Placental epithelial cell (primary cell): Measurements from ENCODE around the gene ANKRD1. TPM values are rescaled to one million over a fixed set of nuclear protein-coding genes. Genes with fewer than 3 reads are reported as not detected.

Experiments
- small RNA-seq: library from RNA; depleted of rRNA; stranded (forward); fragments of <200 nt; gene quantifications from one replicate; pipeline ENCODE3, GENCODE V24; 2012
- total RNA-seq: library from RNA; depleted of rRNA; stranded (reverse); fragments of >200 nt; gene quantifications from 2 replicates; pipeline ENCODE4 v1.2.3, GENCODE V29; 2012

Gene ANKRD1
- total RNA-seq, result 14.5 TPM in 1 of 2 replicates, not detected in the other

GRCh38 chr10:90920986-90921666 is at the start of gene ANKRD1:
Gene ANKRD1 (minus strand): TSS chr10:90921087. CDS start chr10:90921027, 60 bp downstream.

GRCh38 chr10:90871766-90872647 is 48.9 kb downstream of the ANKRD1 start, which contains the start of gene RPP30:
Gene RPP30 (plus strand): TSS chr10:90871974. CDS start chr10:90871987, 13 bp downstream.

Small RNAs within 50 kb of the gene (small RNA-seq; reads per million reads assigned to genes)
- gene RF00019, result not detected
- not detected for gene RNU6-740P

Other genes with a start within 250 kb of the ANKRD1 start
- 0.39 TPM in 1 of 2 replicates, not detected in the other for gene HTR7, start 63.0 kb downstream of the ANKRD1 start, total RNA-seq
- 20.4 and 26.6 TPM in 2 replicates for gene RPP30, start 49.1 kb downstream of the ANKRD1 start, total RNA-seq